Measurements from ENCODE around the gene RBM20.

GRCh38 chr10:110764793-110765512 is 120.8 kb downstream of the RBM20 start:
- TF ChIP-seq CTCF (IDR thresholded peaks at IDR 0.05) (no peak), POLR2A (IDR thresholded peaks at IDR 0.05) (no peak)

All from thyroid gland (tissue), 4 donors.